ENCODE data around the gene PIGBOS1.
A peak's percentile ranks its signal among the peaks of the same experiment; 100 is the strongest.
"Not testable (repeated sequence)": the region's sequence is repeated elsewhere in the genome, so short reads cannot be mapped to it uniquely, and the experiment has no call there.

Gene PIGBOS1

GRCh38 chr15:55318588-55319494, at the start of gene PIGBOS1, which contains the start of gene PIGB:
TSS of gene PIGBOS1 (minus strand) at chr15:55319123. CDS start at chr15:55317792, 1,331 bp downstream.
TSS of gene PIGB (plus strand) at chr15:55319222. CDS start at chr15:55319251, 29 bp downstream.
- DNase-seq: peak; percentile 93

- DNase-seq: peak; percentile 9
Observed at GRCh38 chr15:55366981-55367380, 48.1 kb upstream of the PIGBOS1 start.

GRCh38 chr15:55362641-55363040, 43.7 kb upstream of the PIGBOS1 start:
- no peak for DNase-seq

- no peak for DNase-seq
Observed at GRCh38 chr15:55361048-55361447, 42.1 kb upstream of the PIGBOS1 start.

DNA sequence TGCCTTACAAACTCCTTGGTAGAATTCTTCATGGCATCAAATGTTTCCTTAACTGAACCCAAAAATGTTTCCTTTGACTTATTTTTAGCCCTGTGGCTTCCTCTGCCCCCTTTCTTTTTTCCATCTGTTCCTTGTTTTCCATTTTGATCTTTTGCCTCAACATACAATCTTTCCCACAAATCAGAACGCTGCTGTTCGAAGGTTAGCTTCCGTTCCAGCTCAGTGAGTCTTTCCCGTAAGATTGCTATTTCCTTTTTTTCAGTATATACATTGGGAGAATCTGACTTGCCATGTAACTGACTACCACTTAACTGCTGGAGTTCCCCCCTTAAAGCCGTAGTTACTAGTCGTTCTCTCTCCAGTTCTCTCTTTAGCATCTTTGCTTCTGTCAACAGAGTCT, 41.3 kb upstream of the PIGBOS1 start:
- DNase-seq: no peak

DNA sequence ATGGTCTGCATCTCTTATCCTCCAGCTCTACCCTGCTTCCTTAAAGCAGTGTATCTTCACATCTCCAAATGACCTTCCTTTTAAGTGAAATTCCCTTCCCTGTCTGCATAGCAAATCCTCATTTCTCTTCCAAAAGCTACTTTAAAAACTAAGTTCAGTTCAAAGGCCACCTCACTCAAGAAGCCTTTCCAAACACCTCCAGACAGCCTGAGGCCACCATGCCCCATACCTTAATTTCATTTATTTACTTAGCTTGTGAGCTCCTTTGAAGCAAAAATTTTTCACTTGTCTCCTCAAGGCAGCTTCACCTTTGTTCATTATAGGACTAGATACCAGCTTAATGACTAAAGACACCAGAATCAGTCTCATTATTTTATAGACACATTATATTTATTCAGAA, 39.5 kb upstream of the PIGBOS1 start:
- no peak for DNase-seq

GRCh38 chr15:55357774-55358173, 38.9 kb upstream of the PIGBOS1 start:
- DNase-seq: no peak

- DNase-seq: no peak
Observed at GRCh38 chr15:55356985-55357585, 38.2 kb upstream of the PIGBOS1 start.

GRCh38 chr15:55353025-55353424, 34.1 kb upstream of the PIGBOS1 start:
- no peak for DNase-seq

- no peak for DNase-seq
Observed at GRCh38 chr15:55349282-55349681, 30.4 kb upstream of the PIGBOS1 start.

- DNase-seq: no peak
Observed at GRCh38 chr15:55348281-55348778, 29.4 kb upstream of the PIGBOS1 start.

- no peak for DNase-seq
Observed at GRCh38 chr15:55344206-55344605, 25.3 kb upstream of the PIGBOS1 start.

GRCh38 chr15:55343168-55343567, 24.2 kb upstream of the PIGBOS1 start:
- DNase-seq: no peak

DNA sequence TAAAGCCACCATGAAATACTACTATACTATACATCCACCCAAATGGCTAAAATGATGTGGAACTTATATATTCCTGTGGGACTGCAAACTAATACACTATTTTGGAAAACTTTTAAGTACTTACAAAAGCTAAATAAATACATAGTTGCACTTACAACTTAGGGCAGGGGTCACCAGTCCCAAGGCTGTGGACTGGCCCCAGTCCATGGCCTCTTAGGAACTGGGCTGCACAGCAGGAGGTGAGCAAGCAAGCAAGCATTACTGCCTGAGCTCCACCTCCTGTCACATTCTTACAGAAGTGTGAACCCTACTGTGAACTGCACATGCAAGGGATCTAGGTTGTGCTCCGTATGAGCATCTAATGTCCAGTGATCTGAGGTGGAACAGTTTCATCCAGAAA, 18.2 kb upstream of the PIGBOS1 start:
- DNase-seq: no peak

- DNase-seq: no peak
Observed at GRCh38 chr15:55334997-55335396, 16.1 kb upstream of the PIGBOS1 start.

DNA sequence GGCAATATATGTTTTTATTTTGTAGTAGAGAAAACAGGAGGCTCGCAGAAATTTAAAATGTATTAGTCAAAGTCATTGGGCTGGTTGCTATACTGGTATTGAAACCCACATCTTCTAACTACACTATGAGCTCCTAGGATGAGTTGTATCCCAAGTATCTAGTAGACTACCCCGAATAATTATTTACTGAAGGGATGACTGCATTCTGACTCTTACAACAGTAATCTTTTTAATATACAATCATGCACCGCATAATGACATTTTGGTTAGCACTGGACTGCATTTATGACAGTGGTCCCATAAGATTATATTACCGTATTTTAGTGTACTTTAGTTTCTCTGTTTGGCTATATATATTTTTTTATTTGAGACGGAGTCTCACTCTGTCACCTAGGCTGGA, 15.4 kb upstream of the PIGBOS1 start:
- no peak for DNase-seq

DNA sequence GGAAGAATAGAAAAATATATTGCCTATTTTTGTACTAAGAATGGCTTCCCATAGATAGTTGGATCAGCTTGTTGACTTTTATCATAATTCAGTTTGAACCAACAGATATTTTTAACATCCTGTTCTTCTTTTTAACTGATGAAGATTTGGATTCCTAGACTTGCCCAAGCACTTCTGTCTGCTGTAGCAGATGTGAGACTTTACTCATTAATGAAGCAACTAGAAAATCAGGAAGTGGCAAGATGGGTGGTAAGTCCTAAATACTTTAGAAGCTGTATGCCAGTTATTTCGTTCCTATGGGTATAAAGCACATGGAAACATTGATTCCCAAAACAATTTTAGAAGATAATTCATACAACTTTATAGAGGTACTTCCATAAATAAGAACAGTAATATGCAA, 8.5 kb upstream of the PIGBOS1 start:
- peak; percentile 13 for DNase-seq

- DNase-seq: no peak
Observed at GRCh38 chr15:55322467-55322866, 3.5 kb upstream of the PIGBOS1 start.

GRCh38 chr15:55320963-55321362, 2.0 kb upstream of the PIGBOS1 start:
- DNase-seq: no peak

DNA sequence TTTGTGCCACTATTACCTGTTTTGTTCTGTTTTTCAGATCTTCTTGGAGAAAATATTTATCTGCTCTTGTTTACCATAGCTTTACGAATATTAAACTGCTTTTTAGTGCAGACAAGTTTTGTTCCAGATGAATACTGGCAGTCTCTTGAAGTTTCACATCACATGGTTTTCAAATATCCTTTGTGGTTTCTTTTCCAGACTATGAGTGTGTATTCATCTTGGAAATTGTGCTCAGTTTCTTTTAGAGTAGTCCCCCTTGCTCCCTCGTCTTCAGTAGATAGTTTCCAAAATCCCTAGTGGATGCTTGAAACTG, 1.3 kb upstream of the PIGBOS1 start:
- no peak for DNase-seq

DNA sequence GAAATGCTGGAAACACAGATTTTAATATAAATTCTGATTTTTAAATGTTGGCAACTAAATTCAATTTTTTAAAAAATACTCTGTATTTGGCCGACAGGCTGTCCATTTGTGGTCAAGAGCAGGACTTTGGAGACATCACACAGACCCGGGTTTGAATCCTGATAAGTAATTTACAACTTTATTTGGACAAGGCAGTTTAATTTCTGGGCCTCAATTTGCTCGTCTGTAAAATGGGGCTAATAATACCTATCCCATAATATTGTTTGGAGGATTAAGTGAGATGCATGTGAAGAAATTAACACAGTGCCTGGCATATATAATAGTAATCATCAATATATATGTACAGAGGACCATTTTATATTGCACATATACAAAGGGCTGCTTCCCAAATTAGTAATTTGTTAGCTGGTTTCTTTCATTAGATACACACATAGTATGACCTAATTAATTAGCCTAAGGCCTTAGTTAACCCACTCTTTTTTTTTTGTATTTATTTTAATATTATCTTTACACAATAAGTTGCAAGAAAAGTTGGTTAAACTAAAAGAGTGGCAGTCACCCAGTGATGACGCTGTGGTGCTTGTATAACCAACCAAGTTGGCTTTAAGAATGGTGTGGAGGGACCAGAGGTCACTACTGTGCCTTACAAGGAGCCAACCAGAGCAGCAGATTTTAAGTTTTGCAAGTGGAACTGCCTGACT, 764 bp upstream of the PIGBOS1 start:
- DNase-seq: peak; percentile 82

DNA sequence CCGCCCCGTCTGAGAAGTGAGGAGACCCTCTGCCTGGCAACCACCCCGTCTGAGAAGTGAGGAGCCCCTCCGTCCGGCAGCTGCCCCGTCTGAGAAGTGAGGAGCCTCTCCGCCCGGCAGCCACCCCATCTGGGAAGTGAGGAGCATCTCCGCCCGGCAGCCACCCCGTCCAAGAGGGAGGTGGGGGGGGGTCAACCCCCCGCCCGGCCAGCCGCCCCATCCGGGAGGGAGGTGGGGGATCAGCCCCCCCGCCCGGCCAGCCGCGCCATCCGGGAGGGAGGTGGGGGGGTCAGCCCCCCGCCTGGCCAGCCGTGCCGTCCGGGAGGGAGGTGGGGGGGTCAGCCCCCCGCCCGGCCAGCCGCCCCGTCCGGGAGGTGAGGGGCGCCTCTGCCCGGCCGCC, 16.1 kb downstream of the PIGBOS1 start:
- not testable (repeated sequence) for DNase-seq

GRCh38 chr15:55297315-55297714, 21.6 kb downstream of the PIGBOS1 start:
- DNase-seq: no peak
